Glutamatergic neuron (in vitro differentiated cells): ENCODE measurements around the gene AFAP1. TPM values are rescaled to one million over a fixed set of nuclear protein-coding genes. Genes with fewer than 3 reads are reported as not detected.

ENCODE experiments used
- DNase-seq: peaks from one replicate; pipeline ENCODE4 v3.0.0; 2022
- H3K27ac Mint-ChIP-seq: one replicate; pipeline ENCODE4 v1.8.0; 2020; ENCODE audit warnings: mild to moderate bottlenecking, mixed read lengths, inconsistent platforms; ENCODE audit not compliant: unreplicated experiment
- H3K27me3 Mint-ChIP-seq: one replicate; pipeline ENCODE4 v1.8.0; 2020; ENCODE audit warnings: mild to moderate bottlenecking, moderate library complexity, mixed read lengths, inconsistent platforms; ENCODE audit not compliant: unreplicated experiment
- H3K36me3 Mint-ChIP-seq: one replicate; pipeline ENCODE4 v1.8.0; 2020; ENCODE audit warnings: mild to moderate bottlenecking, mixed read lengths, inconsistent platforms; ENCODE audit not compliant: unreplicated experiment
- H3K4me1 Mint-ChIP-seq: one replicate; pipeline ENCODE4 v1.8.0; 2020; ENCODE audit warnings: mild to moderate bottlenecking, low read depth, mixed read lengths, inconsistent platforms; ENCODE audit not compliant: unreplicated experiment
- H3K4me3 Mint-ChIP-seq: one replicate; pipeline ENCODE4 v1.8.0; 2020; ENCODE audit warnings: mild to moderate bottlenecking, mixed read lengths, inconsistent platforms; ENCODE audit not compliant: unreplicated experiment
- H3K9me3 Mint-ChIP-seq: one replicate; pipeline ENCODE4 v1.8.0; 2020; ENCODE audit warnings: mild to moderate bottlenecking, moderate library complexity, mixed read lengths, inconsistent platforms; ENCODE audit not compliant: unreplicated experiment
- total RNA-seq: library from RNA; stranded (reverse); fragmentation: NEBNext Ultra II Directional; extraction: Animal tissue kit (Norgen Biotek cat#: 25700); gene quantifications from one replicate; pipeline ENCODE4 v1.2.1, GENCODE V29; 2021; ENCODE audit not compliant: unreplicated experiment
- TF ChIP-seq, protein P1 (sequence below): fragments of 200-600 bp; sonication (generic); IDR thresholded peaks from one replicate; pipeline ENCODE4 v1.5.0; 2021; ENCODE audit not compliant: partially characterized antibody, unreplicated experiment

AFAP1 gene
- total RNA-seq, 1 donor from 2014 or later = 528 TPM

DNA sequence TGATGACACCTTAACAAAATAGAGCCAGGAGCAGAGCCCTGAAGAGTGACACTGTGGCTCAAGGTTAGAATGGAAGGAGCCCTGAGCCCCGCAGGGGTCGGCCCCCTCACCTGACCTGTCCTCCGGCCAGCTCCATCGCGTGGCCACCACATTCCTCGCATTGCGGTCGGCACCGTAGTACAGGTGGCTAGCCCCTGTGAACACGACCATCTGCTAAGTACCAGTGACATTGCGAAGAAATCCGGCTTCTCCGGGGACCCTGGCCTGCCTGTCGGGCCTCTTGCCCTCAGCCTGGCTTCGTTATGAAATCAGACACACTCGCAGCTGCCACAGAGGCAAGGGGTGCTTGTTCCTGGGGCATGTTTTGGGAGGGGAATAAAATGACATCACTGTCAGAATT, 179.0 kb downstream of the AFAP1 start:
- Mint-ChIP-seq H3K27me3 (peaks cover 57% of the 10 kb centered on the region), H3K36me3 (peaks cover 5% of the 10 kb centered on the region)

DNA sequence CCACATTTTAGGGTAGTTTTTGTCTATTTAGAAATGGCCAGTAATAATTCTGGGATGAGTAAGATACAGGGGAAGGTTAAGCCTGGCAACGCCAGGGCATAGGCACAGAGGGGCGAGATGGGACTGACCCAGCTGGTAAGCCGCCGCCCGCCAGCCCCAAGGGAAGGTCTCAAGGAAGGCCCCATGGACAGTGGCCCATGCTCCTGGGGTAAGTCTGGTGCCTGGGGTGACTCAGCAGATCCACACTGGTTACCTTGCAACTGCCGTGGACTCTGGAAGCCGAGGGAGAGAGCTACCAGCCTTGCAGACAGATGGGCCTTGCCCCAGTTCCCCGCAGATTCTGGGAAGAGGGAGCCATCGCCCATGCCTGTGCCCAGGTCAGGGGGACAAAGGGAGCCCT, 179.4 kb downstream of the AFAP1 start:
- TF ChIP-seq, protein P1, sequence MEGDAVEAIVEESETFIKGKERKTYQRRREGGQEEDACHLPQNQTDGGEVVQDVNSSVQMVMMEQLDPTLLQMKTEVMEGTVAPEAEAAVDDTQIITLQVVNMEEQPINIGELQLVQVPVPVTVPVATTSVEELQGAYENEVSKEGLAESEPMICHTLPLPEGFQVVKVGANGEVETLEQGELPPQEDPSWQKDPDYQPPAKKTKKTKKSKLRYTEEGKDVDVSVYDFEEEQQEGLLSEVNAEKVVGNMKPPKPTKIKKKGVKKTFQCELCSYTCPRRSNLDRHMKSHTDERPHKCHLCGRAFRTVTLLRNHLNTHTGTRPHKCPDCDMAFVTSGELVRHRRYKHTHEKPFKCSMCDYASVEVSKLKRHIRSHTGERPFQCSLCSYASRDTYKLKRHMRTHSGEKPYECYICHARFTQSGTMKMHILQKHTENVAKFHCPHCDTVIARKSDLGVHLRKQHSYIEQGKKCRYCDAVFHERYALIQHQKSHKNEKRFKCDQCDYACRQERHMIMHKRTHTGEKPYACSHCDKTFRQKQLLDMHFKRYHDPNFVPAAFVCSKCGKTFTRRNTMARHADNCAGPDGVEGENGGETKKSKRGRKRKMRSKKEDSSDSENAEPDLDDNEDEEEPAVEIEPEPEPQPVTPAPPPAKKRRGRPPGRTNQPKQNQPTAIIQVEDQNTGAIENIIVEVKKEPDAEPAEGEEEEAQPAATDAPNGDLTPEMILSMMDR = no peak
- H3K36me3 Mint-ChIP-seq = peaks cover 5% of the 10 kb centered on the region
- H3K9me3 Mint-ChIP-seq = peaks cover 78% of the 10 kb centered on the region
- peaks cover 53% of the 10 kb centered on the region for H3K27me3 Mint-ChIP-seq
- H3K4me3 Mint-ChIP-seq = peak overlapping the region; percentile 46
- DNase-seq = no peak
- peaks cover 37% of the 10 kb centered on the region for H3K4me1 Mint-ChIP-seq
- H3K27ac Mint-ChIP-seq = no peak overlapping the region

More for the DNA sequence above, 179.0 kb downstream of the AFAP1 start:
- DNase-seq = peak; percentile 43
- peaks cover 81% of the 10 kb centered on the region for H3K9me3 Mint-ChIP-seq
- no peak overlapping the region for H3K27ac Mint-ChIP-seq
- peaks cover 41% of the 10 kb centered on the region for H3K4me1 Mint-ChIP-seq
- TF ChIP-seq, protein P1 = no peak
- H3K4me3 Mint-ChIP-seq = no peak overlapping the region

DNA sequence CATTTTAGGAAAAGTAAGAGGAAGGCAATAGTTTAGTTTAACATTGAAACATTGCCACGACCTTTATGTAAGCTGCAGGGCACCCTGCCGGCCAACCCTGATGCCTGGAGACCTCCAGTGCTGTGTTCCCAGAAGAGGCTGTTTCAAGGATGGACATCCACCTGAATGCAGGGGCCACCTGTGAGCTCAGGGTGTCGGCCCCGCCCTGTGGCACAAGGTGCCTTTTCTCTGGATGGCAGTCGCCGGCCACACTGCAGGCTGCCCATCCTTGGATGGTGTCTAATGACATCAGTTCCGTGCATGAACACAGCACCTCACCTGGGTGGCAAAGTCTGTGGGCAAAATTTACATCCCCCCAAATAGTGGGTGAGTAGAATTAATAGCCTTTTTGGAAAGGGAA, 180.0 kb downstream of the AFAP1 start:
- Mint-ChIP-seq H3K9me3 (peaks cover 75% of the 10 kb centered on the region), H3K36me3 (peaks cover 5% of the 10 kb centered on the region), H3K4me3 (peak overlapping the region; percentile 46), H3K27me3 (peaks cover 53% of the 10 kb centered on the region), H3K4me1 (peaks cover 38% of the 10 kb centered on the region), H3K27ac (no peak overlapping the region)
- no peak for DNase-seq
- TF ChIP-seq, protein P1 = no peak

DNA sequence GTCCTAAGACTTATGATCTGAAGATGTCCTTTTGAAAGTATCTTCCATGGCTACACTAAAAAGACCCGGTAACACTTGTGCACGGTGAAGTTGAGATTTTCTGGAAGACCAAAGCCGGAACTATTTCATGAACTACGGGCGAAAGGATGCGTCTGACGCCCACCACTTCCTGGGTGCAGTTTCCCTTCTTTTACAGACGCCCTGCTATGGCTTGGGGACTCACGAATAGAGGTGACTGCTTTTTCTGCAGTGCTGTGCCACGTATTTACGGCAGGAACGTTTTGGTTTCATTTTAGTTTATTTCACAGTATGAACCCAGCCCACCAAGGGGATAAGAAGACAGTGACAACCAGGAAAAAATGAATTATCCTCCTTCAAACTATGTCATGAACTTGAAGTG, 180.4 kb downstream of the AFAP1 start:
- DNase-seq = no peak
- Mint-ChIP-seq H3K36me3 (peaks cover 5% of the 10 kb centered on the region), H3K9me3 (peaks cover 73% of the 10 kb centered on the region), H3K27me3 (peaks cover 54% of the 10 kb centered on the region), H3K27ac (peak overlapping the region; percentile 20), H3K4me3 (no peak overlapping the region), H3K4me1 (peaks cover 39% of the 10 kb centered on the region)
- TF ChIP-seq, protein P1 = no peak

DNA sequence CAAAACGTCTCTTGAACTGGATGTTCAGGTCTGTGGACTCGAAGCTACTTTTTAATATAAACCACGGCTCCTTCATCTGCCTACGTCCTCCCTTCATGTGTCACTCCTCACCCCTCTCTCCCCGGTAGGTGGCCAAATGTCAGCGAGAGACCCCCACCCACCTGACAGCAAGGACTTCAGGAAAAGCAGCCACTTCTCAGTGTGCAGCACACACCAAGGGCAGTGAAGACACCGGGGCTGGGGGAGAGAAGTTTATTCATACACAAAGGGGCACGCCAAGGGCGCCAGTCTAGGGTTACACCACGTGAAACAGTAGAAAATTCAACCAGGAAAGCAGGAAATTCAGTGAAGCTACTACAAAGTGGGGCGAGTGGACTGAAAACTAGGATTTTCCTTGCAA, 181.2 kb downstream of the AFAP1 start:
- H3K27ac Mint-ChIP-seq = no peak overlapping the region

More for the DNA sequence above, 181.2 kb downstream of the AFAP1 start:
- Mint-ChIP-seq H3K4me1 (peaks cover 35% of the 10 kb centered on the region), H3K27me3 (peaks cover 57% of the 10 kb centered on the region), H3K9me3 (peaks cover 75% of the 10 kb centered on the region), H3K36me3 (peaks cover 5% of the 10 kb centered on the region), H3K4me3 (no peak overlapping the region)
- TF ChIP-seq, protein P1 = no peak
- no peak for DNase-seq
